Astrocyte (in vitro differentiated cells and primary cell): Measurements from ENCODE around the gene DEPDC1B.

Experiments
- CTCF ChIP-seq: IDR thresholded peaks from 2 replicates; pipeline ENCODE4 v1.5.1; 2011; ENCODE audit warnings: low read depth, mild to moderate bottlenecking, inconsistent platforms, low read length, moderate library complexity; ENCODE audit not compliant: insufficient read depth
- EZH2 ChIP-seq: IDR thresholded peaks from 2 replicates; pipeline ENCODE4 v1.6.1; 2012; ENCODE audit warnings: mild to moderate bottlenecking, low read length, inconsistent platforms; ENCODE audit not compliant: insufficient read depth

DNA sequence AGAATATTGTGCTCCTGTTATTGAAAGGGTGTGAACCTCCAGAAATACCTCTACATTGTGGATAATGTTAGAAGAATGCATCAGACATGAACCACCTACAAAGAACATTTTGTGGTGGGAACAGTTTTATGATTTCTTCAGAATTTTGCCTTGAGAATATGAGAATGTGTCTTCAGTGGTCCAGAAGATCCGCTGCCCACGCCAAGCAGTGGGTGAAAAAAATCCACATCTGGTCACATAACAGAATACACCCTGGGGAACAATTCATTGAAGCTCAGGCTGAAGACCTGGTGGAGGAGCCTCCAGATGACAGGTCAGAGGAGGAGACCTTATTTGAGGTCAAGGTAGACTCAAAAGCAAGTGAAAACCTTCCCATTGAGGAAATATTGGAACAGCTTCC lies 69.1 kb downstream of the DEPDC1B start:
- TF ChIP-seq CTCF (no peak), EZH2 (no peak)
